Activated CD8-positive, alpha-beta T cell treated with anti-CD3 and anti-CD28 coated beads for 36 hours (primary cell): ENCODE data around the gene MAP2K1. TPM values are rescaled to one million over a fixed set of nuclear protein-coding genes. Genes with fewer than 3 reads are reported as not detected.

Experiments
- ATAC-seq: fragments of 200-7000 bp; cut with Tn5 transposase; one replicate; pipeline ENCODE4 v1.10.0; 2021; ENCODE audit warnings: mild to moderate bottlenecking, moderate library complexity
- CTCF ChIA-PET: fragments of 350-600 bp; sonication (Branson Sonifier 250); formaldehyde crosslinking; loops from one replicate; lab custom pipeline; 2021; ENCODE audit warnings: antibody characterized with exemption; lab: Charles Lee
- POLR2A ChIA-PET: fragments of 350-600 bp; sonication (Branson Sonifier 250); formaldehyde crosslinking; loops from one replicate; lab custom pipeline; 2021; ENCODE audit warnings: antibody characterized with exemption; lab: Charles Lee
- DNase-seq: peaks from one replicate; pipeline ENCODE4 v3.0.0-alpha.2; 2020
- H3K27ac Mint-ChIP-seq: one replicate; pipeline ENCODE4 v1.8.0; 2021; ENCODE audit warnings: mild to moderate bottlenecking, mixed read lengths
- H3K27me3 Mint-ChIP-seq: one replicate; pipeline ENCODE4 v1.8.0; 2021; ENCODE audit warnings: mixed read lengths
- H3K36me3 Mint-ChIP-seq: one replicate; pipeline ENCODE4 v1.8.0; 2021; ENCODE audit warnings: low read depth, mixed read lengths
- H3K4me1 Mint-ChIP-seq: one replicate; pipeline ENCODE4 v1.8.0; 2021; ENCODE audit warnings: low read depth, mixed read lengths
- H3K4me3 Mint-ChIP-seq: one replicate; pipeline ENCODE4 v1.8.0; 2021; ENCODE audit warnings: mild to moderate bottlenecking, moderate library complexity, mixed read lengths
- H3K9me3 Mint-ChIP-seq: one replicate; pipeline ENCODE4 v1.8.0; 2021; ENCODE audit warnings: mixed read lengths
- CTCF ChIP-seq: fragments of 200-600 bp; IDR thresholded peaks from one replicate; pipeline ENCODE4 v1.8.0; 2022; ENCODE audit warnings: antibody characterized with exemption, mild to moderate bottlenecking
- intact Hi-C: fragments of 100-400 bp; cut with micrococcal nuclease; formaldehyde crosslinking; loops from one replicate; pipeline ENCODE4 v1.10.0; 2022
- total RNA-seq, 2 experiments: library from RNA; stranded (reverse); gene quantifications; one replicate each; pipeline ENCODE4 v1.2.3, GENCODE V29; 2021

Gene MAP2K1
- total RNA-seq, 2 experiments from 2014 or later, result 117 to 118 TPM

- ChIA-PET POLR2A (no interaction called here), CTCF (no interaction called here)
- DNase-seq (no peak), ATAC-seq (no peak)
- no peak for TF ChIP-seq CTCF
- Mint-ChIP-seq H3K4me1 (peaks cover 68% of the 10 kb centered on the region), H3K27ac (no peak overlapping the region), H3K27me3 (no peaks in the 10 kb centered on the region), H3K36me3 (peaks cover 66% of the 10 kb centered on the region), H3K4me3 (no peak overlapping the region), H3K9me3 (no peaks in the 10 kb centered on the region)
- intact Hi-C loops, result no loop called here
Measured at GRCh38 chr15:66394472-66394871, 7.8 kb downstream of the MAP2K1 start.

GRCh38 chr15:66394915-66395314 lies 8.2 kb downstream of the MAP2K1 start:
- peaks cover 64% of the 10 kb centered on the region for H3K4me1 Mint-ChIP-seq
- intact Hi-C loops, result no loop called here
- POLR2A ChIA-PET, result no interaction called here
- H3K27ac Mint-ChIP-seq, result no peak overlapping the region
- ATAC-seq (no peak), DNase-seq (no peak)
- peaks cover 64% of the 10 kb centered on the region for H3K36me3 Mint-ChIP-seq
- no peak overlapping the region for H3K4me3 Mint-ChIP-seq
- no peak for TF ChIP-seq CTCF
- CTCF ChIA-PET, result no interaction called here
- no peaks in the 10 kb centered on the region for H3K9me3 Mint-ChIP-seq
- no peaks in the 10 kb centered on the region for H3K27me3 Mint-ChIP-seq

- Mint-ChIP-seq H3K36me3 (peaks cover 44% of the 10 kb centered on the region), H3K4me3 (no peak overlapping the region), H3K27ac (no peak overlapping the region), H3K4me1 (peaks cover 68% of the 10 kb centered on the region), H3K9me3 (no peaks in the 10 kb centered on the region), H3K27me3 (no peaks in the 10 kb centered on the region)
- DNase-seq (no peak), ATAC-seq (no peak)
- POLR2A ChIA-PET, result interaction anchor here (1.0 kb wide), 1 partner anchor 98 kb away, joined by 3 read pairs; the partner anchor contains the start of gene SNAPC5
- CTCF ChIA-PET, result no interaction called here
- intact Hi-C loops, result no loop called here
- no peak for TF ChIP-seq CTCF
Measured at GRCh38 chr15:66399276-66399675, 12.6 kb downstream of the MAP2K1 start.

- H3K4me3 Mint-ChIP-seq, result no peak overlapping the region
- TF ChIP-seq CTCF, result no peak
- H3K27ac Mint-ChIP-seq, result no peak overlapping the region
- no peak for DNase-seq
- no peak for ATAC-seq
- ChIA-PET POLR2A (interaction anchor here (0.5 to 1.0 kb wide), 2 partner anchors 31 to 326 kb away, joined by 3 to 5 read pairs; no protein-coding TSS in a partner anchor), CTCF (no interaction called here)
- H3K36me3 Mint-ChIP-seq, result peaks cover 43% of the 10 kb centered on the region
- no peaks in the 10 kb centered on the region for H3K27me3 Mint-ChIP-seq
- intact Hi-C loops, result no loop called here
- H3K9me3 Mint-ChIP-seq, result no peaks in the 10 kb centered on the region
- H3K4me1 Mint-ChIP-seq, result peaks cover 65% of the 10 kb centered on the region
Measured at GRCh38 chr15:66400351-66400774, 13.7 kb downstream of the MAP2K1 start.

GRCh38 chr15:66401130-66402021 lies 14.7 kb downstream of the MAP2K1 start:
- Mint-ChIP-seq H3K4me3 (peak overlapping the region; percentile 40), H3K4me1 (peaks cover 70% of the 10 kb centered on the region), H3K27ac (peak overlapping the region; percentile 40), H3K27me3 (no peaks in the 10 kb centered on the region), H3K9me3 (no peaks in the 10 kb centered on the region), H3K36me3 (peaks cover 36% of the 10 kb centered on the region)
- POLR2A ChIA-PET, result interaction anchor here (1.2 to 2.6 kb wide), 2 partner anchors 11 to 97 kb away, joined by 3 to 7 read pairs; no protein-coding TSS in a partner anchor
- CTCF ChIA-PET, result interaction anchor here (1.8 to 3.2 kb wide), 2 partner anchors 10 to 97 kb away, joined by 4 to 13 read pairs; partner anchors contain the start of gene SNAPC5
- ATAC-seq (peak; percentile 74), DNase-seq (peak; percentile 49)
- no peak for TF ChIP-seq CTCF
- intact Hi-C loops, result no loop called here
